GM21529 (cell line): ENCODE results near the gene TLE1.
"Not testable (repeated sequence)": the region's sequence is repeated elsewhere in the genome, so short reads cannot be mapped to it uniquely, and the experiment has no call there.

Source experiments
- ATAC-seq: cut with Tn5 transposase; IDR thresholded peaks from one replicate; pipeline ENCODE4 v1.9.1; 2021; ENCODE audit not compliant: unreplicated experiment

The TLE1 gene

DNA sequence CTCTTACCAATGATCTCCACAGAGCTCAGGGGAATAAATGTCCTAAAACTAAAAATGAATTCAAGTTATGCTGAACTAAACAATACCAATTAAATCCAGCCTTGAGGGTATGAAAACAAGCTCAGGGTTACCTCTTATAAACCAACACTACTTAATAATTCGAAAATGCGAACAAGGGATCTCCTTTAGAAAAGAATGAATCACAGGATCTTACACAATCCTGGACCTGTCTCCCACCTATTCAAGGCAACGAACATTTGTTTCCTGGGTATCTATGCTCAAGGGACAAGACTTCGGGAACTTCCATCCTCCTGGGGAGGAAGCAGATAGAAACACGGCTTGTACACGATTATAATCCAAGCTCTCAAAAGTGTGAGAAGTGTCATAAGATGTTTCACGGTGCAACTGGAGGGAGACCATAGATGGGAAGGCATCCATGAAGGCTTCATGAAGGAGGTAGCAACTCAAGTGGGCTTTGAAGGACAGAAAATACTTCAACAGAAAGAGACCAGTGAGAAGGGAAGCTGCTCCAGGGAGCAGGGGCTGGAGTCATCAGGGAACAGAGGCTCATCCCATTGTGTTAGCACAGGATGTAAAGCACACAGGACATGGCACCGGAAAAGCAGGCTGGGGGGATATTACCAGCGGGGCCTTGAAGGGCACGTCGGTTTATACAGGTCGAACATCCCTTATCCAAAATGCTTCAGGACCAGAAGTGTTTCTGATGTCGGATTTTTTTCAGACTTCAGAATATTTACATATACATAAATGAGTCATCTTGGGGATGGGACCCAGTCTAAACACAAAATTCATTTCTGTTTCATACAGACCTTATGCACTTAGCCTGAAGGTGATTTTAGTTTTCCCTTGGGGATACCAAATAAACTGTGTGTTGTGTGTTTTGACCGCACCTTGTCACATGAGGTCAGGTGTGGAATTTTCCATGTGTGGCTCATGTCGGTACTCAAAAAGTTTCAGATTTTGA, 87.4 kb downstream of the TLE1 start:
- ATAC-seq: peak; percentile 80

DNA sequence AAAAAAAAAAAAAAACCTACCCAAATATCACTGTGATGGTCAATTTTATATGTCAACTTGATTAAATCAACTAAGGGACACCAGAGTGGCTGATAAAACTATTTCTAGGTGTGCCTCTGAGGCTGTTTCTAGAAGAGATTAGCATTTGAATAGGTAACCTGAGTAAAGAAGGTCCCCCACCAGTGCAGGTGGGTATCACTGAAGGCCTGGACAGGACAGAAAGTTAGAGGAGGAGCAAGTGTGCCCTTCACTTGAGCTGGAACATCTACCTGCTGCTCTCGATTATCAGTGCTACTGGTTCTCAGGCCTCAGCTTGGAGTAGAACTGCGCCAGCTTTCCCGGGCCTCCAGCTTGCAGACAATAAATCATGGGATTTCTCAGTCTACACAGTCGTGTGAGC, 88.7 kb downstream of the TLE1 start:
- ATAC-seq: no peak

DNA sequence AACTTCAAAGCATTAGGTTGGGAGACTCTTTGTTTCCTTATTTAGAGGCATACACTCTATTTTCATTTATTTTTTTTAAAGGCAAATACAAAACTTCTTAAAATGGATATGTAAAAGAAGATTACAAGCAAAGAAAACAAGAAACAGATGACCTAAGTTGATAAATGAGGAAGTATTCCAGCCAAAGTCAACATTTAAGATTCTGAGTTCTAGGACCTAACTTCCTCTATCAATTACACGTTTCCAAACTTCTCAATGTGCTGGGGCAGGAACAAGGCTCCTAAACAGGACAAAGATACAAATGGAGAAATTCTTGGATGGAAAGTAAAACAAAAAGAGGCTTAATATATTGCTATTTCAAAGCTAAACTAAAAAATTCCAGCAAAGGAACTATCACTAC, 89.5 kb downstream of the TLE1 start:
- no peak for ATAC-seq

DNA sequence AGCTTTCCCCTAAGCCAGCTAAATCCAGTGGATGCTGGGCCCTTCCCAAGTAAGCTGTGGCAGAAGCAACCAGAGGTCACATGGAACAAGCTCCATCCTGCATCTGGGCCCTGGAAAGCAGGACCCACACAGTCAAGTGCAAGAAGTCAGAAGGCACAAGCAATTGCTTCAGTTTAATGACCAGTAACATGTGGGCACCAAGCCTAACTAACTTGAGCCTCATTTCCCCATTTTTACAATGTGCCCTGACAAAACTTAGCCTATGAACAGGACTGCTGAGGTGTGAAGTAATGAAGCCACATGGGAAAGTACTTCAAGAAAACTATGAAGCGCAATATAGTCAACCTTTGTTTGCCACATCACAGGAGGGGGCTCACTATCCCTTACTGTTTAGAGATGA, 90.5 kb downstream of the TLE1 start:
- no peak for ATAC-seq

DNA sequence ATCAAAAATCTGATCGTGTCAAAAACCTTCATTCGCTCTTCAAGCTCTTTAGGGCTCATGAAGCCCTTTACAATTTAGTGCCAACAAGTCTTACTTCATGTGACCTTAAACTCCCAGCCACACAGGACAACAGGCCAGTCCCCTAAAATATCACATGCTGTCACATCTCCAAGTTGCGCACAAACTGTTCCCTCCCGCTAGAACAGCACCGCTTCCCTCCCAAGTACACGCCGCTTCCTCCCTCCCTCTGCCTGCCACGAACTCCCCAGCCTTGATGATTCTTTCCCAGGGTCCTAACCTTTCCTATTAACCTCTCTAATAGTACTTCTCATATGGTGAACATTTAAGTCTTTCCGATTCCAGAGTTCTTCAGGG, 91.2 kb downstream of the TLE1 start:
- no peak for ATAC-seq

DNA sequence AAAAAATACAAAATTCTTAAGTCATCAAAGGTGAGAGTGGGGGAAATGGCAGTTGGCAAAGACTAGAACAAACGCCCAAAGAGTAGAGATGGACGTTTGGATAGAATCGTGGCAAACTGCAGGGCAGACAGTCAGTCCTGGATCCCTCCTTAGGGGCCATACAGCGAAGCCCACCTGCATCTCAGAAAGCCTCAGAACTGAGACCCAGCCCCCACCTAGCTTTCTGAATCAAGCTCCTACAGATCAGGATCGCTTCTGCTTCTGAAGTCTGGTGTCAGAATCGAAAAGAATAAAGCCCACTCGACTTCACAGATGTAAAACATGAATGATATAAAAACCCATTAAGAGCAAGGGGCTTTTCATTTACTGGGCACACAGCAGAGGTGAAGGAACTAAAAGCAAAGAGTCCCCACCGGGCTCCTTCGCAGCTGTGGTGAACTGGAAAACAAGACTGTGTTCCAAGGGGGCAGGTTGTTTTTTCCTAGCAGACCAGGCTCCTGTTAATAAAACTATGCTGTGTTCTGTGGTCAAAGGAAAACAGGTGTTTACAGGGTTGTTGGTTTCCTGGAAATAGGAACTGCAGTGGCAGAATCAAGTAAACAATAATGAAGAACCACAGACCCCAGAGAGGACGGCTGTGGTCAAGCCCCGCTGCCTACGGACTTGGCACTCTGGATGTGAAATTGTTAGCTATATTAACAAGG, 91.8 kb downstream of the TLE1 start:
- no peak for ATAC-seq

DNA sequence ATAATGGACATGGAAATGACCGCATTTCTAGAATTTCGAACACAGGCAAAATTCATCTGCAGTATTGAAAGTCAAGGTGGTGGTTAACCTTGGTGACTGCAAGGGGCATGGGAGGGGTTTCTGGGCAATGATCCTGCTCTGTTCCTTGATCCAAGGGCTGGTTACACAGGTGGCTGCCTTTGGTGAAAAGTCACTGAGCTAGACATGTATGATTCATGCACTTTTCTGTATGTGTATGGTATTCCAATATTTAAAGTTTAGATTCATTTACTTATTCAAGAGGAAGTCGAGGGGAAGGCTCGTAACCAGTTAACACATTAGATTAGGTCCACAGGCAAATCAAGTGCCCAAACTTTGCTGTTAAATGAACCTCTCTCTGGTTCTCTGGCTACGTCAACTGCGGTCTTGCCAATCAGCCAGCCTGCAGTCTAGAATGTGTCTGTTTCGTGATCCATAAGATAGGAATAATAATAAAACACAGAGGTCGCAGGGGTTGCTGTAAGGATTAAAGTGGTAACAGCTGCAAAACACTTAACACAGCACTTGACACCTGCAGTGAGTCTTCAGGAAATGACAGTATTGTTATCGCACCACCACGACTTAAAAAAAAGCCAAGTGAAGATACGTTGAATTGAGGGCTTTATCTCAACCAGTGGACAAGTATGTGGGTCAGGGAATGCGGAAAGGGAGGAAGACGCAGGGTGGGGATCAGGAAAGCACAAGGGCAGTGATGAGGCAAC, 92.5 kb downstream of the TLE1 start:
- ATAC-seq: no peak

DNA sequence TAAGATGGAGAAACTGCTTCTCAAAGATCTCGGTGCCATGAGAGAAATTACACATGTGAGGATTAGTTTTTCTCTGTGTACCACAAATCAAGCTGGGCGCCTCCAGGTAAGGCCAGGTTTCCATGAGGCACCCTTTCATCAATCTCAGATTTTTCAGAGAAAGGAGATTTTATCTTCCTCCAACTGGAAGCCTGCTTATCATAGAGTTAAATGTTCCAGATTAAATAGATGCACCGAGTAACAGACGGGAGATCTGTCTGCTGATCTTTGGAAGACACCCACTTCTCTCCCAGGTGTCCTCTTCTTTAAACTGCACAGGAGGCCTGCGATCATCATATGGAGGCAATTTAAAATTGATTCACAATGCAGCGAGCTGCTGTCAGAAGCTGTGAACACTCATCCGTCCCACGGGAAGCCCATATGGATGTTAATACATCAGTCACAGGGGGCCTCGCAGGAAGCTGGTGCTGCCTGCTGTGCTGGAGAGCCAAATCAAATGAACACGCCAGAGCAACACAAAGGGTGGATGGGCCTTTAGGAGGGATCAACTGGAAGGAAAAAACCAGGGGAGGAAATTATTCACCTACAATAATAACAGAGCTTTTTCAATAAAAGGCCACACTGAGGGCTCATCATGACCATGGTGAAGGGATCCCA, 93.3 kb downstream of the TLE1 start:
- no peak for ATAC-seq

DNA sequence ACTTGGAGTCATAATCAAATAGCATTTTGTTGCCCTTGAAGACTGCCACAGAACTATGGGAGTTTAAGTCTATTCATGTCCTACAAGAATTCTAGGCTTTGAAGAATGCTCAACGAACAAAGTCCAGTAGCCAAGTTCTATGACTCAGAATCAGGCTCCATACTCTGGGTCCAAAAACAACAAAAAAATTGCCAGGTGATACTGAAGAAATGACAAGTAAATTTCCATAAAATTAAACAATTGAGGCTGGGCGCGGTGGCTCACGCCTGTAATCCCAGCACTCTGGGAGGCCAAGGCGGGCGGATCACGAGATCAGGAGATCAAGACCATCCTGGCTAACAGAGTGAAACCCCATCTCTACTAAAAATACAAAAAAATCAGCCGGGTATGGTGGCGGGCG, 94.1 kb downstream of the TLE1 start:
- ATAC-seq: not testable (repeated sequence)

DNA sequence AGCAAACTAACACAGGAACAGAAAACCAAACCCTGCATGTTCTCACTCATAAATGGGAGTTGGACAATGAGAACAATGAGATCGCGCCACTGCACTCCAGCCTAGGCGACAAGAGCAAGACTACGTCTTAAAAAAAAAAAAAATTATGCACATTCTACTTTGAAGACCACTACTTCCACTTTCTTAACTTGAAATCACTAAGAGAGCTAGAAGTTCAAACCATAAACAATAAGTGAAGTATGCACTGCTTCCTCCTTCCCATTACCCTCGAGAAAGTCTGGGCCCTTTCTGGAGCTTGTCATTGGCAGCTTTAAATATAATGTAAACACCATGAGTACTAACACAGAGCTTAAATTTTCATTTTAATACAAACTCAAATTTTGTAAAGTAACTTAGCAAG, 94.9 kb downstream of the TLE1 start:
- ATAC-seq: no peak

DNA sequence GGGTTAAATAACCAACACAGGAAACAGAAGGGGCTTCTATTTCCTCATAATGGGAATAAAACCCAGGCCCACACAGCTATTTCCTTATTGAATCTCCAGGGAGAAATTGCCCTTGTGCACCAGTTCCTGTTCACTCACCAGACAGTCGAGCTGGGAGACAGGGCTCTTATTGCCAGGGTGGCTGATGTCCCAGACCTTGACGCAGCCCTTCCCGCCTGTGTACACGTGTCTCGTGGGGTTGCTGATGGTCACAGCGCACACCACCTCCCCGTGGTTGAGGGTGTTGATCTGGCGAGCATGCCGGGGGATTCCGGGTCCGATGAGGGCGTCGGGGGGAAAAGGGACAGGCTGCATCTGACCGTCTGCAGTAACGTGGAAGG, 96.5 kb downstream of the TLE1 start:
- no peak for ATAC-seq

DNA sequence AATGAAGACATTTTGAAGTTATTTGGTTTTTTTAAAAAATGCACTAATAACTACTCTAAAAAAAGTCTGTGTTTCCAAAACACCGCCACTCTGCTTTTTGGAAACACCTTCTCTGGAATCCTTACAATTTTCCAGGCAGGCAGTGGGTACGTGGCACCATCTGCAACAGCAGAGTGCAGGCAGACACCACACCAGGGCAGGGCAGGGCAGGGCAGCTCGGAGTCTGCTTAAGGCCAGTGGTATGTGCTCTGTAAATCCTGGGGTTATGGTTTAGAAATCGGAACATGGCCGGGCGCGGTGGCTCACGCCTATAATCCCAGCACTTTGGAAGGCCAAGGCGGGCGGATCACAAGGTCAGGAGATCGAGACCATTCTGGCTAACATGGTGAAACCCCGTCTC, 97.6 kb downstream of the TLE1 start:
- no peak for ATAC-seq

DNA sequence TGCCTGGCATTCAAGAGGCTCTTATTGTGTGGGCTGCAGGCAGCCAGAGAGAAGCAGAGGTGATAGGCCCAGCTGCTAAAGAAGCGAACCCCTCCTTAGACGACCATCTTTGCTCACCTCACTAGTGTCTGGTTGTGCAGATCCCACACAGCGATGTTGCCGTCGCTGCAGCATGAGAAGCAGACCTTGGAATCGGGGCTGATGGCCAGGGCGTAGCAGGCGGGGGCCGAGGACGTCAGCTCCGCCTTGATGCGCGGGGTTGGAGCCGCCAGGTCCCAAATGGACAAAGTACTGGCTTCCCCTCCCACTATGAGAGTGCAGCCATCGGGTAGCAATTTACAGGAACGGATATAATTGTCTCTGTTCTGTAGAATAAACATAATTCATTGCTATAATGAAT, 98.7 kb downstream of the TLE1 start:
- ATAC-seq: no peak

DNA sequence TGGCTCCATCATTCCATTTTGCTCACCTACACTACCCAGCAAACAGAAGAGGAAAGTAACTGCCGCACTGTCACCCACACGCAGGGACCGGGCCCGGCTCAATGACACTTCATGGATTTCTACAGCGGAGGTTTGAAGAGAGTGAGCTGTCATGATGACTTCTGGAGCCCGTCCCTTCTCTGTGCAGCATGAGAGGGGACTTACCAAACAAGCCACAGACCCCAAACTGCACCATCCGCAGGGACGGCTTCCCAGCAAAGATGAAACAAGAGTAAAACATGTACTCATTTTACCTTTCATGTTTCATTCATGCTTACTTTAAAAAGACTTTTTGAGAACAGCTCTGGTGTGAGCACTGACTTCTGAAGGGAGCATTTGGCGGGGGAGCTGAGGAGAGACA, 99.5 kb downstream of the TLE1 start:
- ATAC-seq: no peak

DNA sequence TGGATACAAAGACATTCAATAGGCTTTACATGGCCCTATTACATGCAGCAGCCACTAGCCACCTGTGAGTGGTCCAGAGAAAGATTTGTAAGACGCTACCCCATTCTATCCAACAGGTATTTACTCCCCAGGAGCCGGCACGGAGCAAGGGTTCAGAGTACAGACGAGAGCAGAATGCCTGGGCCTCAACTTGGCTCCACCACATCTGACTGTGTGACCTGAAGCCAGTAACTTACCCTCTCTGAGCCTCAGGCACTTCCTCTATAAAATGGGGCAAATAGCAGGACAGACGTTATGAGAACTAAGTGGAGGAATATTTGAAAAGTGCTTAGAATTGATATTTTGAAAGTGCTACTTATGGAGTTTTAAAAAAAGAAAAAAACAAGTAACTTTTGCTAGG, 100.0 kb downstream of the TLE1 start:
- ATAC-seq: no peak

DNA sequence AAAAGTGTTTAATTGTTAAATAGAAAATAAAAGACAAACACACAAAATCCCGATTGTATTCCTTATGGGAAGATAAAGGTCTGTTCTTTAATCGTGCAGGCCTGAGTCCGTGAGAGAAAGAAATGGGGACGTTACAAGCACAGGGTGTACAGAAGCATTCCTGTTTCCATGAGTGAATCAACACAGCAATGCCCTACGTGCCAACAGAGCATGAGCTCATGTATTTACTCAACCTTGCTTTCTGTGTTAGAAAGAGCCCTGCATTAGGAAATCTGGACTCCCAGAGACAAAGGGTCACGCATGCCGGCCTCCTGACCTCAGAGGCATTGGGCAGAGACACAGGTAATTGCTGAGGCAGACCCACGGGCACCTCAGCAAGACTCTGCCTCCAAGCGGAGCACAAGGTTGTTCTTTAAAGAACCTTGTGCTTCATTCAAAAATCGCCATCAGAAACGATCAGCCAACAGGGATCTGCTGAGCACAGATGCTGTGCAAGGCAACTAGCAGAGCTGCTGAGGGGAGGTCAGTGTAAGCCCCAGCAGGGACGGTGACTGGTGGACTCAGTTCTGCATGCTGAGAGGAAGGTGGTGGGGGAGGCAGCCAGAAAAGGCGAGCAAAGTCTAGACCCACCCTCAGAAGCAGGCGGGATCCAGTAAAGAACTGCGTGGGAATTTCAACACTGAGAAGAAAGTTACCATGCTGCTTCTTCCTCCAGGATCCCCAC, 101.0 kb downstream of the TLE1 start:
- ATAC-seq: no peak

DNA sequence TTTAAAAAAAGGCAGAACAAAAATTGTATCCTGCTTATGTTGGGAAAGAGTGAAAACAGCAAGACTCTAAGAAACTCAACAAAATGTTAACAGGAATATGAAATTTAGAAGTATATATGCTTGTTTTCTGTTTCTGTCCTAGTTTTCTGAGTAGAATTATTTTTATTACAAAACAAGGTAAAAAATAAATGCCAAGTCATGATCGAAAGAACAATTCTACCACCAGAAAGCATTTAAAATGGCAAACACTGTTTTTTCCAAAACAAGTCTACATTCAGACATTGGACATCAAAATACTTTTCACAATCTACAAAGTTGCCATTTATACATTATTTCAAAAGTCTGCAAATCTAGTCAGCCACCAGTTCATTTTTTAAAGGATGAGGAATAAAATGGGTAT, 102.6 kb downstream of the TLE1 start:
- ATAC-seq: no peak

DNA sequence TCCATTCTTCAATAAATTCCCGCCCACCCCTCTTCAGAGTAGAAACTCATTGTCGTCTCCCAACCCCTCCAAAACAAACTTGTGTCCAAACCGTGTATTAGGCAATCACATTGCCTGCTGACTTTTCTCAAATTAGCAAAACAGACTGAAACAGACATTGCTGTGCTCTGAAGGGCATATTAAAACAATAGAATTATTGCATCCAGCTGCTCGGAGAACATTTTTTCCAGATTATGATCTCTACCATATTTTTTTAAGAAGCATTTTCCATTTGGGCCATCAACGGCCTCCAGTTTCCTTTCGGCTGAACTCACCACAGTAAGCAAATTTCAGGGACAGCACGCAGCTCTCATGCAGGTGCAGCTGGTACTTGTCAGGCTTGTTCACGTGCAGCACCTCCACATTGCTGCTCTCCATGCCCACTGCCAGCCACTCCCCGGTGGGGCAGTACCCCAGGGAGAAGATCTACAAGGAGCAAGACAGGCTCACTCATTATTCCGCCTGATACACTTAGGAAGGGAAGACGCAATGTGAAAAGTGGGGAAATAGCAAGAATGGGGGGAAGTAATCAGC, 104.1 kb downstream of the TLE1 start:
- ATAC-seq: no peak

DNA sequence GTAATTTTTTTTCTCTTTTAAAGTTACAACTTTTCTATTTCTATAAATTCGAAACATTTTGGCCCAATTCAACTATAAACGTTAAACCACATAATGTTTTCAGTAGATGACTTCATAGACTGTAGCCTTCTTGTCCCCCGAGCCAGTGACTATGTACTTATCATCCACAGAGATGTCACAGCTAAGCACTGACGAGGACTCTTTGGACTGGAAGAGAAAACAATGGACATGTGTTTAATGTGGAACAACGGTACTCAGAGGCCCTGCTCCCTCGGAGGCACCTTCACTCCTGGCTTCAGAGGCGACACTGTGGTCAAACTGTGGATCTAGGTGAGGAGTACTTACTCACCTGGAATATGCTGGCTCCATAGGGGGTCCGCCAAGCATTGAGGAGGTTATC, 105.2 kb downstream of the TLE1 start:
- ATAC-seq: no peak

DNA sequence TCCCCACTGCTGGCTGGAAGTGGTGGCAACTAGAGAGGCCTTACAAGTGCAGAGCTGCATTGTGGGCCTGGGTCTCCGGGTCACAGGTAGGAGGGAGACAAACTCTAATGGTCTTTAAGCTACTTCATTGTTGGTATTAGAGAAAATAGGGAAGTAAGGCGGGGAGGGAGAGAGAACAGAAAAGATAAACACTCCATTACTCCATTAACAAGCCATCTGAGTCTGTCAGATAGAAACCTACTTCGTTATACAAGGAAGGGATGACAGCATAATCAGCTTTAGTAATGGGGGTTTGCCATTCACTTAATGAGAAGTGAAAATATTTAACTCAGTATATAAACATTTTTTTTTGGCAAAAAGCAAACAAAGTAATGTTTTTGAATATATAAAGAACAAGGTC, 107.4 kb downstream of the TLE1 start:
- no peak for ATAC-seq
